Hindlimb muscle (tissue), 1 donor: ENCODE results near the gene TCF7L2. TPM values are rescaled to one million over a fixed set of nuclear protein-coding genes. Genes with fewer than 3 reads are reported as not detected.
"Not testable (repeated sequence)": the region's sequence is repeated elsewhere in the genome, so short reads cannot be mapped to it uniquely, and the experiment has no call there.

Experiments
- DNase-seq: peaks from one replicate; pipeline ENCODE4 v3.0.0-alpha.2; 2013
- polyA plus RNA-seq: library from polyadenylated mRNA; unstranded; fragments of 120-200 nt; gene quantifications from one replicate; pipeline ENCODE4 v1.2.1, GENCODE V29; 2013; ENCODE audit not compliant: insufficient read length

Gene TCF7L2
- polyA plus RNA-seq, 1 donor: 55.8 TPM

- DNase-seq: peak; percentile 67
These were observed 146.3 kb downstream of the TCF7L2 start for GRCh38 chr10:113096128-113096996.

GRCh38 chr10:113097036-113097435, 147.0 kb downstream of the TCF7L2 start:
- no peak for DNase-seq

- no peak for DNase-seq
These were observed 149.6 kb downstream of the TCF7L2 start for GRCh38 chr10:113099431-113100183.

GRCh38 chr10:113100281-113100680, 150.2 kb downstream of the TCF7L2 start:
- no peak for DNase-seq

DNA sequence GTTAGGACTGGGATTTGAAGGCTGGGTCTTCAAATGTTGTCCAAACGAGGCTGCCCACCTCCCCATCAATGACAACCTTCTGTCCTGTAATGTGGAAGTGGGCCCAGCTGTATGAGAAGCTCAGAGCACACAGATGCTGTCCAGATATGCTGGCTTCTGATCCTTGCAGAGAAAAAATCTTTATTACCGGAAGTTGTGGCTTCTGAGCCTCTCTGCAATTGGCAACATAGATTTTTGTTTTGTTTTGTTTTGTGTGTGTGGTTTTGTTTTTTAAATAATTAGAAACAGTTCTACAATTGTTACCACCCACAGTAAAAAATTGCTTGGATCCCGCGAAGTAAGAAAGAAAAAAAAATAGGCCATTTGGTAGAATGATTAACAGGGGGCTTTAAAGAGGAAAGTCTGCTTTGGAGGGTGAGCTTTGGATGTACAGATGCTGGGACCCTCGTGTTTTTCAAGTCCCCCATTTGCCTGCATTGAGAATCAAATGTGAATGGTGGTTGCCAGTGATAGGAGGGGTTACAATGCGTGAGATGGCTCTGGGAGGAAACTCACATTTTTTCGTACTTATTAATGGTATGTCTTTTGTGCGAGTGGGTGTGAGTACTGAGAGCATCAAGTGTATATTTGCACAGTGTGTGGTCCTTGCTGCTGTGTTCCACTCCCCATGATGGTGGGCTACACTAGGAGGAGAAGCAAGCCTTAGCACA, 153.2 kb downstream of the TCF7L2 start:
- no peak for DNase-seq

DNA sequence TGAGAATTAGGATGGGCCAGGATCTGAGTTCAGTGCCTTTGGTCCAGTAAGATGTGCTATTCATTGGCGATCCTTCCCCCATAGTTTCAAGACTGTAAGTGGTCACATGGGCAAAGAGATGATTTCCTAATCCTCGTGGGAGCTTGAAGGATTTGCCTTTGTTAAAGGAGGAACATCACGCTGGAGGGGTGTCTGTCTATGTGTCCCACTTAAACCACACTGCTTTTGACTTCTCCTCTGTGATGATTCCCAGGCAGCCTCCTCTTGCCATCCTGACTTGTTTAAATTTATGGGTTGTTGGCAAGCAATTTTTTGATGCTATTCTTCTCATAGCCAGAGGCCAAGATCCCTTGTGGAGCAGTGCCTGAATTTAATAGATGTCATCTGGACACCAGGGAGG, 154.0 kb downstream of the TCF7L2 start:
- DNase-seq: no peak

GRCh38 chr10:113108194-113108835, 158.3 kb downstream of the TCF7L2 start:
- DNase-seq: no peak

- DNase-seq: no peak
These were observed 158.9 kb downstream of the TCF7L2 start for GRCh38 chr10:113108948-113109347.

DNA sequence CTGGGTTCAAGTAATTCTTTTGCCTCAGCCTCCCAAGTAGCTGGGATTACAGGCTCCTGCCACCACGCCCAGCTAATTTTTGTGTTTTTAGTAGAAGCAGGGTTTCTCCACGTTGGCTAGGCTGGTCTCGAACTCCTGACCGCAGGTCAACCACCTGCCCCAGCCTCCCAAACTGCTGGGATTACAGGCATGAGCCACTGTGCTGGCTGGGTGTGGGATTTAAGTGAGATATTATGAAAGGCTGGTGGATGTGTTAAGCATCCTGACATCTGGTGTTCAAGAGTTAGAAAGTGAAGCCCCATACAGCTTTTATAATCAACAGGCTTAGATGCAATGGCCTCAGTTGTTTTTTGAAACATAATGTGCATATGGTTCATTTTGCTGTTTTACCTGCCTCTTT, 159.4 kb downstream of the TCF7L2 start:
- DNase-seq: not testable (repeated sequence)

- DNase-seq: no peak
These were observed 161.2 kb downstream of the TCF7L2 start for GRCh38 chr10:113111260-113111659.

GRCh38 chr10:113111900-113112853, 162.1 kb downstream of the TCF7L2 start:
- no peak for DNase-seq

GRCh38 chr10:113113241-113113640, 163.2 kb downstream of the TCF7L2 start:
- DNase-seq: no peak

- DNase-seq: no peak
These were observed 163.9 kb downstream of the TCF7L2 start for GRCh38 chr10:113113918-113114317.

- DNase-seq: no peak
These were observed 165.5 kb downstream of the TCF7L2 start for GRCh38 chr10:113115556-113115955.

- DNase-seq: no peak
These were observed 168.8 kb downstream of the TCF7L2 start for GRCh38 chr10:113118882-113119281.

DNA sequence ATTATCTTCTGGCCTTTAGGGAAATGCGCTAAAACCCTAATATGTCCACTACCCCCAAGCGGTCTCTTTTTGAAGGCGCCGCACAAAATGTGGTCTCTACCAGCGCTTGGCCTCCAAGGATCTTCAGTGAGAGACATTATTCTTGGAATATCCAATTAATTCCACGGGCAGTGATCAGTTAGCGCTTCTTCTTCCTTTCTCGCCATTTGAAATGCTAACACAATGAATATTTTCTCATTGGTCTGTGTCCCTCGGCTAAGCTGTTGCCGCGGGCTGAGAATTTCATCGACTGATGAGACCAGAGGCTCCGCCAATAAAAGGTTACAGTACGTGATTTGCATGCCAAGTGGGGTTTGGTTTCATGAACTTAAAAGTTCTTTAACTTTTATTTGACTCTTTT, 169.8 kb downstream of the TCF7L2 start:
- DNase-seq: no peak

- DNase-seq: no peak
These were observed 171.1 kb downstream of the TCF7L2 start for GRCh38 chr10:113121153-113121552.

DNA sequence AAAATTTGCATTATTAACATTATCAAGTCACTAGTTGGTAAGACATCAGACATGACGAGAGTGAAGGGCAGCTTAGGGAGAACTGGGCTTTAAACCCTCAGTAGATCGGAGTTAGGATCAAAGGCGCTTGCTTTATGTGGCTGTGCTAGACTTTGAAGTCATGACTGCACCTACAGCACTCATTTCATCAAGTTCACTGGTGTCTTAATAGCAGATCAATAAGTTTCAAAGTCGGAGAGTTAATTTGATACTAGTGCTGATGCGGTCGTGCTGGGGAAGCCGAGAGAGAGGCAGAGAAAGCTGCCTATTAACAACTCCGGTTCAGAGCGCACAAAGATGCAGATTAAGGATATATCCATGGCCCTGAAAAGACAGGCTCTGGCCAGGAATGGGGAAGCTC, 172.9 kb downstream of the TCF7L2 start:
- no peak for DNase-seq

DNA sequence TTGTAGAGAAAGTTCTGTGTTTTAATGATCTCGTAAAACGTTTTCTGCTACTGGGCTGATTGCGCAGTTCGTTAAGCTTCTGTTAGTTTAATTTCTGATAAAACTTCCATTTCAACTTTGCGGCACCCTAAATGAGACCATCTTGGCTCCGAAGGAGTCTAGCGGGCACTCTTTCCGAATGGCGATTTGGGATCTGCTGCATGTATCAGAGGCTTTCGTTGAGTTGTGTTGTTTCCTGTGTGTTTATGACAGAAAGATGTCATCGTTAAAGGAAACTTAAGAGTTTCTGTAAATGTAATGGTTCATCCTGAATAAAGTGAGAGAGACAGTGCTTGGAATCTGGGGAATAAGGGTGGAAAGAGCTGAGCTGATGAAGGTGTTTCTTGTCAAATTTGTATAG, 174.7 kb downstream of the TCF7L2 start:
- DNase-seq: no peak

GRCh38 chr10:113125612-113126011, 175.6 kb downstream of the TCF7L2 start:
- no peak for DNase-seq
